HCT116 (cell line): ENCODE results near the gene KCNIP4. TPM values are rescaled to one million over a fixed set of nuclear protein-coding genes. Genes with fewer than 3 reads are reported as not detected.

Experiments used
- ATAC-seq: fragments of 200-7000 bp; cut with Tn5 transposase; 2 replicates; pipeline ENCODE4 v1.9.1; 2020; ENCODE audit warnings: mild to moderate bottlenecking, moderate library complexity
- BruUV-seq: library from RNA; stranded (reverse); fragments of 400-500 nt; replicated peaks from 2 replicates; lab custom pipeline; 2021; lab: Mats Ljungman, UMichigan
- CTCF ChIA-PET: fragments of 300-600 bp; sonication (Branson Sonifier 250); formaldehyde crosslinking; loops from one replicate; lab custom pipeline; 2021; ENCODE audit warnings: antibody characterized with exemption; lab: Charles Lee
- POLR2A ChIA-PET: fragments of 300-600, 350-600 bp; sonication (Branson Sonifier 250); formaldehyde crosslinking; loops from one replicate; lab custom pipeline; 2021; ENCODE audit warnings: antibody characterized with exemption; lab: Charles Lee
- RAD21 ChIA-PET, 2 experiments: fragments of 300-600 bp; sonication (Branson Sonifier 250); formaldehyde crosslinking; loops; one replicate each; lab custom pipeline; 2023; ENCODE audit warnings: low total read pairs in 2 of 2; ENCODE audit not compliant: uncharacterized antibody in 2 of 2, unreplicated experiment in 2 of 2, low non-redundant PET in 1 of 2; lab: Charles Lee
- DNase-seq: peaks from one replicate; pipeline ENCODE4 v3.0.0-alpha.2; 2010; ENCODE audit warnings: low read depth, low spot score
- H2AFZ ChIP-seq: fragments of 200-600 bp; shearing (Covaris generic), sonication (generic); 2 replicates; pipeline ENCODE4 v1.6.1; 2017; ENCODE audit warnings: low read depth, mixed run types, mixed read lengths, antibody characterized with exemption, low read length; ENCODE audit not compliant: poor library complexity, severe bottlenecking
- H3K27ac ChIP-seq: 2 replicates; pipeline ENCODE4 v1.5.1; 2012; ENCODE audit warnings: low read depth, low read length
- H3K27me3 ChIP-seq: fragments of 200-600 bp; sonication (generic); 2 replicates; pipeline ENCODE4 v1.6.1; 2016; ENCODE audit warnings: mixed run types, low read length, mixed read lengths; ENCODE audit not compliant: insufficient read depth
- H3K36me3 ChIP-seq, 2 experiments: fragments of 200-500 bp in 1 of 2; fragments of 200-600 bp in 1 of 2; sonication (Bioruptor generic) in 1 of 2; sonication (generic) in 1 of 2; 2 replicates each; pipeline versions ENCODE4 v1.5.1 to v1.6.1; 2014 to 2016; ENCODE audit warnings: low read length in 2 of 2, inconsistent platforms in 1 of 2, mixed read lengths in 1 of 2, mixed run types in 1 of 2; ENCODE audit not compliant: insufficient read depth in 2 of 2, control insufficient read depth in 1 of 2
- H3K4me1 ChIP-seq, 2 experiments: fragments of 200-600 bp in 1 of 2; sonication (generic) in 1 of 2; 2 replicates each; pipeline versions ENCODE4 v1.5.1 to v1.6.1; 2012 to 2017; ENCODE audit warnings: low read length in 2 of 2, inconsistent platforms in 1 of 2, mild to moderate bottlenecking in 1 of 2, mixed read lengths in 1 of 2, mixed run types in 1 of 2, moderate library complexity in 1 of 2; ENCODE audit not compliant: insufficient read depth in 2 of 2, control insufficient read depth in 1 of 2
- H3K4me2 ChIP-seq: fragments of 200-600 bp; sonication (generic); 2 replicates; pipeline ENCODE4 v1.6.1; 2017; ENCODE audit warnings: mixed run types, low read length, mixed read lengths
- H3K4me3 ChIP-seq, 2 experiments: fragments of 200-600 bp in 1 of 2; sonication (generic) in 1 of 2; replicated peaks in 1 of 2; 2 replicates each; pipeline ENCODE4 v1.5.1; 2011 to 2016; ENCODE audit warnings: low read length in 2 of 2, control low read depth in 1 of 2, low read depth in 1 of 2, mild to moderate bottlenecking in 1 of 2, mixed read lengths in 1 of 2, mixed run types in 1 of 2
- H3K79me2 ChIP-seq: fragments of 200-600 bp; sonication (generic); 2 replicates; pipeline ENCODE4 v1.6.1; 2017; ENCODE audit warnings: mild to moderate bottlenecking, mixed run types, low read length, moderate library complexity, mixed read lengths; ENCODE audit not compliant: insufficient read depth
- H3K9ac ChIP-seq: fragments of 200-600 bp; sonication (generic); 2 replicates; pipeline ENCODE4 v1.6.1; 2016; ENCODE audit warnings: low read length, mixed read lengths
- H3K9me2 ChIP-seq: fragments of 200-600 bp; sonication (generic), shearing (Covaris generic); 2 replicates; pipeline ENCODE4 v1.6.1; 2017; ENCODE audit warnings: mixed run types, mild to moderate bottlenecking, moderate library complexity; ENCODE audit not compliant: insufficient read depth
- H3K9me3 ChIP-seq, 2 experiments: fragments of 200-500 bp in 1 of 2; fragments of 200-600 bp in 1 of 2; sonication (Bioruptor generic) in 1 of 2; sonication (generic) in 1 of 2; 2 replicates each; pipeline ENCODE4 v1.6.1; 2014 to 2017; ENCODE audit warnings: low read length in 2 of 2, mixed read lengths in 2 of 2, inconsistent platforms in 1 of 2, low read depth in 1 of 2, mild to moderate bottlenecking in 1 of 2, mixed run types in 1 of 2, moderate library complexity in 1 of 2; ENCODE audit not compliant: control insufficient read depth in 1 of 2, insufficient read depth in 1 of 2
- H4K20me1 ChIP-seq: fragments of 200-600 bp; sonication (generic), shearing (Covaris generic); 2 replicates; pipeline ENCODE4 v1.6.1; 2017; ENCODE audit warnings: mixed run types, mild to moderate bottlenecking, moderate library complexity; ENCODE audit not compliant: insufficient read depth
- CBX3 ChIP-seq: IDR thresholded peaks from 2 replicates; pipeline ENCODE4 v1.6.1; 2012; ENCODE audit warnings: low read depth
- EZH2 ChIP-seq: fragments of 200-600 bp; sonication (generic); IDR thresholded peaks from 2 replicates; pipeline ENCODE4 v1.6.1; 2017; ENCODE audit warnings: antibody characterized with exemption, mixed run types
- EZH2phosphoT487 ChIP-seq: fragments of 200-600 bp; IDR thresholded peaks from 2 replicates; pipeline ENCODE4 v1.6.1; 2018; ENCODE audit warnings: antibody characterized with exemption, borderline replicate concordance
- FOSL1 ChIP-seq: IDR thresholded peaks from 2 replicates; pipeline ENCODE4 v1.6.1; 2012; ENCODE audit warnings: low read depth
- RAD21 ChIP-seq: IDR thresholded peaks from 2 replicates; pipeline ENCODE4 v1.6.1; 2012; ENCODE audit warnings: low read depth, mild to moderate bottlenecking
- SP1 ChIP-seq: IDR thresholded peaks from 2 replicates; pipeline ENCODE4 v1.6.1; 2012; ENCODE audit warnings: low read depth
- SRF ChIP-seq: IDR thresholded peaks from 2 replicates; pipeline ENCODE4 v1.6.1; 2012; ENCODE audit warnings: low read depth
- TCF7L2 ChIP-seq: IDR thresholded peaks from 2 replicates; pipeline ENCODE4 v1.7.0; 2011; ENCODE audit warnings: borderline replicate concordance, inconsistent platforms; ENCODE audit not compliant: insufficient read depth, insufficient read length; ENCODE audit errors: extremely low read depth
- ZNF274 ChIP-seq: fragments of 200-500 bp; sonication (Bioruptor generic); IDR thresholded peaks from 2 replicates; pipeline ENCODE4 v1.6.1; 2014; ENCODE audit warnings: mild to moderate bottlenecking, low read depth, low read length, inconsistent platforms
- intact Hi-C: fragments of 100-400 bp; cut with micrococcal nuclease; formaldehyde crosslinking; loops from 2 replicates; pipeline ENCODE4 v1.10.0; 2022
- total RNA-seq: library from RNA; stranded (reverse); gene quantifications from one replicate; pipeline ENCODE4 v1.2.1, GENCODE V29; 2021; ENCODE audit not compliant: unreplicated experiment
- TF ChIP-seq, protein P1 (sequence below), 3 experiments: fragments of 200-600 bp in 1 of 3; sonication (generic) in 1 of 3; IDR thresholded peaks in 2 of 3; conservative IDR thresholded peaks in 1 of 3; 2 replicates each; pipeline ENCODE4 v1.5.1; 2012 to 2017; ENCODE audit warnings: low read depth in 2 of 3, low read length in 2 of 3, antibody characterized with exemption in 1 of 3, borderline replicate concordance in 1 of 3, control low read depth in 1 of 3, mild to moderate bottlenecking in 1 of 3, mixed read lengths in 1 of 3, mixed run types in 1 of 3, moderate library complexity in 1 of 3; ENCODE audit not compliant: insufficient read depth in 1 of 3
- TF ChIP-seq, protein P2 (sequence below): IDR thresholded peaks from 2 replicates; pipeline ENCODE4 v1.6.1; 2012; ENCODE audit warnings: low read depth
- TF ChIP-seq, protein P3 (sequence below): IDR thresholded peaks from 2 replicates; pipeline ENCODE4 v1.6.1; 2012

Gene KCNIP4
- total RNA-seq, 1 experiment from 2014 or later = not detected

DNA sequence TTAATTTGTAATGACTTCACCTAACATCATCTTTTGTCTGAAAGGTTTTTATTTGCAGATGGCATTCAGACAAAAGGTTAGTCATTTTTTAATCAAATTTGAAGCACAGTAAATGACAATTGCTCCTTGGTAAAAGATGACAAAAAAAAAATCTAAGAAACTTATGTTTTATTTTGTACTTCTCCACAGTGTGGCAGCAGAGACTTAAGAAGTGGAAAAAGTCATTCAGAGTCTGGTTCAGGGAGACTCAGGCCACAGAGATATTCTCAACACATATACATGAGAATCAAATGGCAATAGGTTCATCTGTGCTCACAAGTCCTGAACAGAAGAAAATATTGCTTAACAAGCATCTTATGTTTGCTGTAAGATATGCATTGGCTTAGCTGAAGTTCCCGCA lies 436.2 kb downstream of the KCNIP4 start:
- TF ChIP-seq, protein P1, sequence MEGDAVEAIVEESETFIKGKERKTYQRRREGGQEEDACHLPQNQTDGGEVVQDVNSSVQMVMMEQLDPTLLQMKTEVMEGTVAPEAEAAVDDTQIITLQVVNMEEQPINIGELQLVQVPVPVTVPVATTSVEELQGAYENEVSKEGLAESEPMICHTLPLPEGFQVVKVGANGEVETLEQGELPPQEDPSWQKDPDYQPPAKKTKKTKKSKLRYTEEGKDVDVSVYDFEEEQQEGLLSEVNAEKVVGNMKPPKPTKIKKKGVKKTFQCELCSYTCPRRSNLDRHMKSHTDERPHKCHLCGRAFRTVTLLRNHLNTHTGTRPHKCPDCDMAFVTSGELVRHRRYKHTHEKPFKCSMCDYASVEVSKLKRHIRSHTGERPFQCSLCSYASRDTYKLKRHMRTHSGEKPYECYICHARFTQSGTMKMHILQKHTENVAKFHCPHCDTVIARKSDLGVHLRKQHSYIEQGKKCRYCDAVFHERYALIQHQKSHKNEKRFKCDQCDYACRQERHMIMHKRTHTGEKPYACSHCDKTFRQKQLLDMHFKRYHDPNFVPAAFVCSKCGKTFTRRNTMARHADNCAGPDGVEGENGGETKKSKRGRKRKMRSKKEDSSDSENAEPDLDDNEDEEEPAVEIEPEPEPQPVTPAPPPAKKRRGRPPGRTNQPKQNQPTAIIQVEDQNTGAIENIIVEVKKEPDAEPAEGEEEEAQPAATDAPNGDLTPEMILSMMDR (IDR thresholded peaks at IDR 0.05 in 2 of 3, conservative IDR thresholded peaks at IDR 0.05 in 1 of 3; ENCODE audit: borderline replicate concordance in 1 of 3, insufficient read depth in 1 of 3, low read depth in 2 of 3, low read length in 2 of 3) = peak in 2 of 3 experiments; percentile 41 to 44; a peak in 3 of 6 replicates
- no peak for TF ChIP-seq ZNF274
- TF ChIP-seq EZH2phosphoT487 = no peak
- TF ChIP-seq, protein P2, sequence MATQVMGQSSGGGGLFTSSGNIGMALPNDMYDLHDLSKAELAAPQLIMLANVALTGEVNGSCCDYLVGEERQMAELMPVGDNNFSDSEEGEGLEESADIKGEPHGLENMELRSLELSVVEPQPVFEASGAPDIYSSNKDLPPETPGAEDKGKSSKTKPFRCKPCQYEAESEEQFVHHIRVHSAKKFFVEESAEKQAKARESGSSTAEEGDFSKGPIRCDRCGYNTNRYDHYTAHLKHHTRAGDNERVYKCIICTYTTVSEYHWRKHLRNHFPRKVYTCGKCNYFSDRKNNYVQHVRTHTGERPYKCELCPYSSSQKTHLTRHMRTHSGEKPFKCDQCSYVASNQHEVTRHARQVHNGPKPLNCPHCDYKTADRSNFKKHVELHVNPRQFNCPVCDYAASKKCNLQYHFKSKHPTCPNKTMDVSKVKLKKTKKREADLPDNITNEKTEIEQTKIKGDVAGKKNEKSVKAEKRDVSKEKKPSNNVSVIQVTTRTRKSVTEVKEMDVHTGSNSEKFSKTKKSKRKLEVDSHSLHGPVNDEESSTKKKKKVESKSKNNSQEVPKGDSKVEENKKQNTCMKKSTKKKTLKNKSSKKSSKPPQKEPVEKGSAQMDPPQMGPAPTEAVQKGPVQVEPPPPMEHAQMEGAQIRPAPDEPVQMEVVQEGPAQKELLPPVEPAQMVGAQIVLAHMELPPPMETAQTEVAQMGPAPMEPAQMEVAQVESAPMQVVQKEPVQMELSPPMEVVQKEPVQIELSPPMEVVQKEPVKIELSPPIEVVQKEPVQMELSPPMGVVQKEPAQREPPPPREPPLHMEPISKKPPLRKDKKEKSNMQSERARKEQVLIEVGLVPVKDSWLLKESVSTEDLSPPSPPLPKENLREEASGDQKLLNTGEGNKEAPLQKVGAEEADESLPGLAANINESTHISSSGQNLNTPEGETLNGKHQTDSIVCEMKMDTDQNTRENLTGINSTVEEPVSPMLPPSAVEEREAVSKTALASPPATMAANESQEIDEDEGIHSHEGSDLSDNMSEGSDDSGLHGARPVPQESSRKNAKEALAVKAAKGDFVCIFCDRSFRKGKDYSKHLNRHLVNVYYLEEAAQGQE = no peak
- no peak for TF ChIP-seq SRF
- TF ChIP-seq TCF7L2 = no peak
- TF ChIP-seq, protein P3, sequence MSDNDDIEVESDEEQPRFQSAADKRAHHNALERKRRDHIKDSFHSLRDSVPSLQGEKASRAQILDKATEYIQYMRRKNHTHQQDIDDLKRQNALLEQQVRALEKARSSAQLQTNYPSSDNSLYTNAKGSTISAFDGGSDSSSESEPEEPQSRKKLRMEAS = no peak
- TF ChIP-seq EZH2 = no peak
- no peak for TF ChIP-seq FOSL1
- no peak for TF ChIP-seq SP1
- TF ChIP-seq RAD21 = peak; percentile 57
- TF ChIP-seq CBX3 = no peak
- no peak overlapping the region for H3K9ac ChIP-seq
- peak; percentile 4 for DNase-seq
- H3K4me2 ChIP-seq = no peak overlapping the region
- intact Hi-C loops = loop anchor here (1.0 kb wide), 1 partner anchor 256 kb away; no protein-coding TSS in a partner anchor
- ATAC-seq = peak; percentile 53
- H3K4me1 ChIP-seq = no peaks in the 10 kb centered on the region
- H3K27me3 ChIP-seq = no peaks in the 10 kb centered on the region
- no peaks in the 10 kb centered on the region for H4K20me1 ChIP-seq
- H3K9me3 ChIP-seq = no peaks in the 10 kb centered on the region; a peak in 1 of 4 replicates
- CTCF ChIA-PET = no interaction called here
- no peak overlapping the region for H2AFZ ChIP-seq
- no TSS peak for BruUV-seq
- no peaks in the 10 kb centered on the region for H3K79me2 ChIP-seq
- POLR2A ChIA-PET = no interaction called here
- no peaks in the 10 kb centered on the region for H3K36me3 ChIP-seq
- H3K27ac ChIP-seq = no peak overlapping the region
- RAD21 ChIA-PET = no interaction called here
- H3K9me2 ChIP-seq = no peaks in the 10 kb centered on the region
- no peak overlapping the region for H3K4me3 ChIP-seq
